Vagina (tissue), 2 donors: ENCODE measurements around the gene TBC1D16.

ENCODE experiments used
- POLR2A ChIP-seq, 2 donors: fragments of 450-650 bp; IDR thresholded peaks; one replicate each; pipeline ENCODE4 v1.6.1; 2017; ENCODE audit warnings: antibody characterized with exemption in 2 of 2, mild to moderate bottlenecking in 2 of 2, moderate library complexity in 2 of 2
- POLR2AphosphoS5 ChIP-seq, 2 donors: sonication (generic); formaldehyde crosslinking; IDR thresholded peaks; one replicate each; pipeline ENCODE4 v1.9.0; 2017; ENCODE audit warnings: antibody characterized with exemption in 2 of 2, mild to moderate bottlenecking in 2 of 2, low read depth in 1 of 2; ENCODE audit not compliant: insufficient read depth in 1 of 2
- TF ChIP-seq, protein P1 (sequence below), 3 experiments: fragments of 450-650 bp in 2 of 3; fragments of 200-600 bp in 1 of 3; sonication (generic) in 1 of 3; IDR thresholded peaks; one replicate each; pipeline ENCODE4 v1.5.1; 2017 to 2019; ENCODE audit warnings: antibody characterized with exemption in 3 of 3, mild to moderate bottlenecking in 2 of 3, moderate library complexity in 2 of 3

DNA sequence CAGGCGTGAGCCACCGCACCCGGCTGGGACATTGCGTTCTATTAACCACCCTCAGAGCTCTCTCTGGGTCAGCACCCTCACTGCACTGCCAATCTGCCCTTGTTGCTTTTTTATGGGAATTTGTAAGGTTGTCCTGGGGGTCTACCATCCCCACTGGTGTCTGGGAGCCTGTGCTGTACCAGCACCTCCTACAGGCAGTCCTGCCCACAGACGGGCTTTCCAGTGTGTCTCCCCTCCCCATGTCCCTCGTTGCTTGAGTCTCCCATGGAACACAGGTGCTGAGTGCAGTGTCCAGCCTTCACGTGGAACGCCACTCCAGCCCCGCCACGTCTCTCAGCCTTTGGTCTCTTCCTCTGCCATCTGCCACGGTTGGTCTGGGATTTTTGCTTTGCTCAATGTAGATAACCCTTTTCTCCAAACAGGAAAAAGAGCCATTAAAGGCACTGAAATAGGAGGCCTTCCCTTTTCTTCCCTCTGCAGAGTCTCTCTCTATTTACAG, 128.4 kb downstream of the TBC1D16 start:
- TF ChIP-seq POLR2AphosphoS5 (IDR thresholded peaks at IDR 0.05; ENCODE audit: insufficient read depth in 1 of 2, low read depth in 1 of 2): no peak
- TF ChIP-seq, protein P1, sequence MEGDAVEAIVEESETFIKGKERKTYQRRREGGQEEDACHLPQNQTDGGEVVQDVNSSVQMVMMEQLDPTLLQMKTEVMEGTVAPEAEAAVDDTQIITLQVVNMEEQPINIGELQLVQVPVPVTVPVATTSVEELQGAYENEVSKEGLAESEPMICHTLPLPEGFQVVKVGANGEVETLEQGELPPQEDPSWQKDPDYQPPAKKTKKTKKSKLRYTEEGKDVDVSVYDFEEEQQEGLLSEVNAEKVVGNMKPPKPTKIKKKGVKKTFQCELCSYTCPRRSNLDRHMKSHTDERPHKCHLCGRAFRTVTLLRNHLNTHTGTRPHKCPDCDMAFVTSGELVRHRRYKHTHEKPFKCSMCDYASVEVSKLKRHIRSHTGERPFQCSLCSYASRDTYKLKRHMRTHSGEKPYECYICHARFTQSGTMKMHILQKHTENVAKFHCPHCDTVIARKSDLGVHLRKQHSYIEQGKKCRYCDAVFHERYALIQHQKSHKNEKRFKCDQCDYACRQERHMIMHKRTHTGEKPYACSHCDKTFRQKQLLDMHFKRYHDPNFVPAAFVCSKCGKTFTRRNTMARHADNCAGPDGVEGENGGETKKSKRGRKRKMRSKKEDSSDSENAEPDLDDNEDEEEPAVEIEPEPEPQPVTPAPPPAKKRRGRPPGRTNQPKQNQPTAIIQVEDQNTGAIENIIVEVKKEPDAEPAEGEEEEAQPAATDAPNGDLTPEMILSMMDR (IDR thresholded peaks at IDR 0.05): no peak
- no peak for TF ChIP-seq POLR2A (IDR thresholded peaks at IDR 0.05)
